Hepatic stellate cell (primary cell): ENCODE results near the gene FUBP3.

Experiments used
- DNase-seq: peaks from one replicate; pipeline ENCODE4 v3.0.0; 2011; ENCODE audit warnings: low spot score

The FUBP3 gene

DNA sequence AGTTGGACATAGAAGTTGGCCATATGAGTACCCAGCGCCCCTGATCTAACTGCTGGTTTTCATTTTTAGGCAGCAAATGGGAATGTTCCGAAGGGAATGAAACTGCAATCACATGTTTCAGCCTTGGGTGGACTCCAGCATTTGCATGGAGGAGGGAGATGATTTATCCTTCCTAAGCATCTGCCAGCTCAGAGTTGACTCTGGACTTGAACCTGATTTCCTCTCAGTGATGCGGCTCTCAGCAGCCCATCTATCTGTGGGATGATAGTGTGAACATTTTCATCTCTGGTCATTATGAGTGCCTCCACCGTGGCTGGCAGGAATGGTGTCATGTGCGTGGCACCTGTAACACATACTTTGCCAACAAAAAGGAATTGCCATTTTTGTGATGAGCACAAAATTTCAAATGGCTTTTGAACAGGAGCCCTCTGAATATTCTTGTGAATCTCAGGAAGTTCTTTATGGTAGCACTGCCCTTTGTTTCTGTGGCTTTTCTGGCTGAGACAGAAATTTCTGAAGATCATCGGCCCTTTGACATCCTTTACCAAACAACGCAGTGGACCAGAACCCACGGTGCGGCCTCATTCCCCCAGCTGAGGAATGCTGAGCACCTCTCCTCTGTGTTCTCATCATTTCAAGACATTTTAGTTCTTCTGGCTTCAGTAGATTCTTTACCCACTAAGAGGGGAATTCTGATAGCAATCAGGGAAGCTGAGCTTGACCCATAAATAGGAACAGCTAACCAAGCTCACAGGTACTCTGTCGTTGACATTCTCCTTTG is 28.5 kb downstream of the FUBP3 start:
- DNase-seq: no peak

GRCh38 chr9:130608554-130609134 is 29.3 kb downstream of the FUBP3 start:
- no peak for DNase-seq

DNA sequence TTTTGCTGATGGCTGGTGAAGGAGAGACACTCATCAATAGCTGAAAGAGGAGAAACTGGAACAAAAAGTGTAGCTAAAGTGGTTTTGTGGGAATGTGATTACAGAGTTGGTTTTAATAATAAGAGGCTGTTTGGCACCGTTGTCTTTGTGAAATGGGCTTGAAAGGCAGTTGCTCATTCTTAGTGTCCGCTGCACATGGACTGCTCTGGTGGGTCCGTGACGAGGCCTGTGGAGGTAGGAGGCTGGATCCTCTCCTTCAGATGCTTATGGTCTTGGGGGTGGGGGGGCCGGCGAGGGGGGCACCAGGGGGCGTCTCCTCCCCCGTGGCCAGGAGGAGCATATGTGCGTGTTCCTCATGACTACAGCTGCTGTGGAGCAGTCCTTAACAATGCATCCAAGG is 29.8 kb downstream of the FUBP3 start:
- no peak for DNase-seq

- no peak for DNase-seq
Measured at GRCh38 chr9:130610862-130611707, 31.7 kb downstream of the FUBP3 start.

GRCh38 chr9:130616451-130616850 is 37.1 kb downstream of the FUBP3 start:
- DNase-seq: no peak

GRCh38 chr9:130623466-130623865 is 44.1 kb downstream of the FUBP3 start:
- no peak for DNase-seq

- DNase-seq: no peak
Measured at GRCh38 chr9:130624154-130624553, 44.8 kb downstream of the FUBP3 start.

GRCh38 chr9:130626249-130626996 is 47.0 kb downstream of the FUBP3 start:
- no peak for DNase-seq

GRCh38 chr9:130627051-130627450 is 47.7 kb downstream of the FUBP3 start:
- DNase-seq: no peak

DNA sequence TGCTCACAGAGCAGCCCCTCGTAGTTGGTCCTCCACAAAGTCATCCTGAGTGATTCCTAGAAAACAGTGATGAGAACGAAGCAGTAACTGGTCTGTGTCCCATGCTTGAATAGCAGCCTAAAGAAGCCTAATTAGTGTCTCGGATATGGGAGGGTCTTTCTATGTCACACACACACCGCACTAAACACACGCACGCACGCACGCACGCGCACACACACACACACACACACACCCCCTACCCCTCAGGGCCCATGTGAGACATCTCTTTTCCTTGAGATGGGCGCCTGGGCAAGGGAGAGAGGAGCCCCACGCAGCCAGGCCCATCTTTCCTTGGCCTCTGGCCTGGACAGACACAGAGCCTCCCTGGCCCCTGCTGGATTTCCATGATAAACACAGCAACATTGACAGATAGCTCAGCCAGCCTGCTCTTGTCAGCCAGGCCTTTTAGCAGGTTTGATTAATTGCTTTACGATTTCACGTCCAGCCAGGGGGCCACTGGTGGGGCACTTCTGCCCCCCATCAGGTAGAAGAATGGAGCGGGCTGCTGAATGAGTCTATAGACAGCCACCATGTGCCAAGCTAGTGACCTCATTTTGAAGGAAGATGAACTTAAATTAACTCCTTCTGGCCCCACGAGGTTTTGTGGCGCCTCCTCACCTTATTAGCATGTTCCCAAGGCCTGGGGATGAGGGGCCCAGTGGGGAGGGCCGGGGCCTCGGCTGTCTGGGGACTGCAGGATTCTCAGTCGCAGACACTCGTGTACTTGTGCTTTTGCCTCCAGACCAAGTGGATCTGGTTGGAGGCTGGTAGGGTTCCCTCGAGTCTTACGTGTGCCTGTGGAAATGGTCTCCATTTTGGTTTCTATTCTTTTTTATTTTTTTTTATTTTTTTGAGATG is 48.8 kb downstream of the FUBP3 start:
- DNase-seq: no peak

GRCh38 chr9:130629443-130630070 is 50.2 kb downstream of the FUBP3 start:
- DNase-seq: no peak

DNA sequence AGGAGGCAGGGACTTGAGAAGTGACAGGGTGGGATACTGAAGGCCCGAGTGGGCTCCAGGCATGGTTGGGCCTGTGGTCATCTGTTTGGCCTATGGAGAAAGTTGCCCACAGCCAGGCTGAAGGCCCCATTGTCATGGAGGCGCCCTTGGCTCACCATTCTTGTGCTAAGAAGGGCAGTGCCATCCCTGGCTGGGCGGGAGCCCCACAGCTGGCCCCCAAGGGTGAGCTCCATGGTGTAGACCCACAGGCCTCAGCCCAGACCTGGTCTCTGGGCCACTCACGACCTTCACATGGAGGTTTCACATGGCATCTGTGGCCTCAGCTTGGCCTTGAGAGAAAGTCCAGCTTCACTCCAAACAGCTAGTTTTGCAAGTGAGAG is 50.7 kb downstream of the FUBP3 start:
- DNase-seq: no peak

GRCh38 chr9:130630506-130631330 is 51.3 kb downstream of the FUBP3 start:
- no peak for DNase-seq

DNA sequence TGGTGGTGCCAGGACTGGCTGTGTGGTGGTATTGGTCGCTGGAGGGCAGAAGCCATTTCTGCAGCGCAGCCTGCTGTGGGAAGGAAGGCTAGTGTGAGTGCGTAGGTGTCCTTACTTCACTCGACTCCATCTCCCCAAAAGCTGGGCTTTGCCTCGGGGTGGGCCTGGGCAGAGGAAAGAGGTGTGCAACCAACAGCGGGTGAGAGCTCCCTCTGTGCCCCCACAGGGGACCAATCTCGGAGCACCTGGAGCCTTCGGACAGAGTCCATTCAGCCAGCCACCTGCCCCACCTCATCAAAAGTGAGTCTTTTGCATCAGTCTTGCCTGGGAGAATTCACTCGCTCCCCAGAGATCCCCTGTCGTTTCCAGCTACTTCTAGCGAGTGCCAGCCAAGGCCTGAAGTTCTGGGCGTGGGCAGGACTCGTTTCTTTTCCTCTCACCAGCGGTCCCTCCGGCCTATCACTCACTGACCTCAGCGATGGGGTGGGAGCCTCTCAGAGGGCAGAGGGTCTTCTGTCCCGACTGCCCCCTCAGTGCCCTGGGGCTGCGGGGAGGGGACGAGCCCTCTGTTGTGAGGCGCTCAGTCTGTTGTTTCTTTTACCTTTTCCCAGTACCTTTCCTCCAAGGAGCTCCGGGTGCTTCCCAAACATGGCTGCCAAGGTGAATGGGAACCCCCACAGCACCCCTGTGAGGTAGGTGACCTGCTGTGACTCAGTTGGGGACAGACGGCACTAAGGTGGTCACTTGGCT is 52.1 kb downstream of the FUBP3 start:
- DNase-seq: no peak

GRCh38 chr9:130632081-130632710 is 52.8 kb downstream of the FUBP3 start:
- no peak for DNase-seq

- no peak for DNase-seq
Measured at GRCh38 chr9:130632841-130633240, 53.5 kb downstream of the FUBP3 start.

DNA sequence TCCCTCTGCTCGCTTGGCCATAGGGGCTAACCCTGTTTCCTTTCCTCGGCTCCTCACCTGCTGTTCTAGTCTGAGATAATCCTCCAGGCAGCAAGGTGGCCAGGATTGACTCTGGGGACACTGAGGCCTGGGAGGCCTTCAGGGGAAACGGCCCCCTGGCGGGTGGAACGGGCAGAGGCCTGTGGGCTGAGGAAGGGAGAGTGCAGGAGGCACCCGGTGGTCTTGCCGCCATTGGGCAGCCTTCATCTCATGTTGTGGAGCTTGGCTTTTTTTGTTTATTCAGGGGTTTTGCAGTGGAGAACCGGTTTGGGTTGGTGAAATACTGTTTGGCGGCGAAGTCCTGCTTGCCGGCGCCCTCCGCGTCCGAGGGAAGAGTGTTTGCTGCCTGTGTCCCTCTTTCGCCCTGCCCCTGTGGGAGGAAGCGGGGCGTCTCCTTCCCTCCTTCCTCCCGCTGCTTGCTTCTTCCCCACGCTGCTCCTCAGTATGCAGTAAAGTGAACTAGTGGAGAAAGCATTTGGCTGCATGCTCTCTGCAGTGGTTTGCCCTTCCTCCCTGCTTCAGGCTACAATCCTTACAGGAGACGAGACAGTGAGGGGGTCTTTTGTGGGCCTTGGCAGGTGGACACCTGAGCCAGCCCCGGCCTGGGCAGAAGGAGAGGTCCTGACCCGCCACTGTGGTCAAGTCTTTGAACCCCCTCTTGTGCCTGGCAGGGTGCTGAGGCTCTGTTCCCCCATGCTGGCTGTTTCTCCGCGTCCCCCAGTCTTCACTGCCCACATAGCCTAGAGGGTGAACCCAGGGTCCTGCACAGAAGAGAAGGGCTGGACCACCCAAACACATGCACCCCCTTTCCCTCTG is 54.2 kb downstream of the FUBP3 start:
- no peak for DNase-seq
